ENCODE data around the gene CYP19A1.

CYP19A1 gene

DNA sequence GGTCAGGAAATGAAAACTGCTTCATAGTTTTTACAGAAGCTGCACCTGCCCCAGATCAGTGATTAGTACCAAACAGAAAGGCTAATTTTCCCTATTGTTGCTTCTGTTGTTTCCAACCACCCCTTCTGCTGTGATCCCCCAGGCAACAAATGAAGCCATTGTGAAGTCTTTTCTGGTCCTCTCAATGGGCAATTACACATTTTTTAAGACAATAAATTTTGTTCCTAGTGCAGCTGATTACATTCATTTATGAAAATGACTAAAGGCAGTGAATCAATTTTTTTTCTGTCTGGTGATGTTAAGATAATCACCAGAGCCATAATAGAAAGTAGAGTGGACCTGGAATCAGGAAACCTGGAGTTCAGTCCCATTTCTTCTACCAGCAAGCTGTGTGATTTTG, 35.7 kb upstream of the CYP19A1 start:
- DNase-seq (ENCODE audit: low read depth), result no peak
- Histone ChIP-seq H3K4me1 (ENCODE audit: control insufficient read depth, insufficient read depth, low read length) (peaks cover 10% of the 10 kb centered on the region), H3K4me3 (ENCODE audit: low read length) (no peak overlapping the region), H3K9ac (ENCODE audit: low read length) (no peak overlapping the region), H3K9me3 (ENCODE audit: control insufficient read depth, low read length) (no peaks in the 10 kb centered on the region), H3K36me3 (ENCODE audit: control insufficient read depth, insufficient read depth, low read length, severe bottlenecking) (no peaks in the 10 kb centered on the region), H3K27me3 (replicated peaks; ENCODE audit: control insufficient read depth, insufficient read depth, low read length) (no peaks in the 10 kb centered on the region)

- DNase-seq (ENCODE audit: low read depth), result no peak
- Histone ChIP-seq H3K36me3 (ENCODE audit: control insufficient read depth, insufficient read depth, low read length, severe bottlenecking) (no peaks in the 10 kb centered on the region), H3K9me3 (ENCODE audit: control insufficient read depth, low read length) (no peaks in the 10 kb centered on the region), H3K27me3 (replicated peaks; ENCODE audit: control insufficient read depth, insufficient read depth, low read length) (no peaks in the 10 kb centered on the region), H3K9ac (ENCODE audit: low read length) (no peak overlapping the region), H3K4me3 (ENCODE audit: low read length) (no peak overlapping the region), H3K4me1 (ENCODE audit: control insufficient read depth, insufficient read depth, low read length) (peaks cover 23% of the 10 kb centered on the region)
Measured at GRCh38 chr15:51371266-51371665, 32.9 kb upstream of the CYP19A1 start.

GRCh38 chr15:51369451-51369761, 31.0 kb upstream of the CYP19A1 start:
- Histone ChIP-seq H3K27me3 (replicated peaks; ENCODE audit: control insufficient read depth, insufficient read depth, low read length) (no peaks in the 10 kb centered on the region), H3K36me3 (ENCODE audit: control insufficient read depth, insufficient read depth, low read length, severe bottlenecking) (no peaks in the 10 kb centered on the region), H3K4me3 (ENCODE audit: low read length) (no peak overlapping the region), H3K9me3 (ENCODE audit: control insufficient read depth, low read length) (no peaks in the 10 kb centered on the region), H3K4me1 (ENCODE audit: control insufficient read depth, insufficient read depth, low read length) (peaks cover 23% of the 10 kb centered on the region), H3K9ac (ENCODE audit: low read length) (no peak overlapping the region)
- DNase-seq (ENCODE audit: low read depth), result no peak

DNA sequence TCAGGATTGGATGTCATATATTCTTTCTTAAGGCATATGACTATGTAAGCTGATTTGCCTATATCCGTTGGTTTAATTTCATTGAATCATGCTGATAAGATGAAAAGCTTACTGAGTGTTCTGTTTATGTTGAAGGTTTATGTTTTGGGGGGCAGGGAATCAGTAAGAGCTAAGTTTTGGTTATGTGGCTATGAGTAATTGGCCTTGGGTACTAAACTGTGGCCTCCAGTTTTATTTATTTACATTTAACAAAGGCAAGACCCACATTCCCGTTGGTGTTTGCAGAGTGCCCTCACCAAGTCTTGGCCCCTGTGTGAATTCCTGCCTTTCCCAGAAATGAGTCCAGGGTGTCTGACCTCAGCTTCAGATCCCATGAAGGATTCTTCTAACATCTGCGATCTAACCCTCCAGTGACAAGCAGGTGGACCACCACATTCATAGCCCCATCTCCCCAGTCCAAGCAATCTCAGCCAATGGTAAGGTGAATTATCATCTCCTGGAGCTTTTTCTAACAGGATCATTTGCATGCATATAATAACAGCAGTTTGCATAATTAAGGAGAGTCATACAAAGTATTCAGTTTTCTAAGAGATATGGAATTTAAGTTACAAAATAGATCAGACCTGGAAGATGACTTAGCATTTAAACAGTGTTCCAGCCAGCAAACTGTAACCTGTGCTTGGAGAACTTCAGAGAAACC, 30.5 kb upstream of the CYP19A1 start:
- Histone ChIP-seq H3K36me3 (ENCODE audit: control insufficient read depth, insufficient read depth, low read length, severe bottlenecking) (no peaks in the 10 kb centered on the region), H3K4me1 (ENCODE audit: control insufficient read depth, insufficient read depth, low read length) (peaks cover 23% of the 10 kb centered on the region), H3K9ac (ENCODE audit: low read length) (no peak overlapping the region), H3K4me3 (ENCODE audit: low read length) (no peak overlapping the region), H3K27me3 (replicated peaks; ENCODE audit: control insufficient read depth, insufficient read depth, low read length) (no peaks in the 10 kb centered on the region), H3K9me3 (ENCODE audit: control insufficient read depth, low read length) (no peaks in the 10 kb centered on the region)
- DNase-seq (ENCODE audit: low read depth), result peak; percentile 48

- Histone ChIP-seq H3K4me1 (ENCODE audit: control insufficient read depth, insufficient read depth, low read length) (peaks cover 23% of the 10 kb centered on the region), H3K36me3 (ENCODE audit: control insufficient read depth, insufficient read depth, low read length, severe bottlenecking) (no peaks in the 10 kb centered on the region), H3K4me3 (ENCODE audit: low read length) (no peak overlapping the region)
Measured at GRCh38 chr15:51368307-51368706, 29.9 kb upstream of the CYP19A1 start.

GRCh38 chr15:51367322-51367976, 29.1 kb upstream of the CYP19A1 start:
- no peaks in the 10 kb centered on the region for H3K36me3 ChIP-seq (ENCODE audit: control insufficient read depth, insufficient read depth, low read length, severe bottlenecking)
- DNase-seq (ENCODE audit: low read depth), result no peak
- H3K9ac ChIP-seq (ENCODE audit: low read length), result no peak overlapping the region
- H3K9me3 ChIP-seq (ENCODE audit: control insufficient read depth, low read length), result no peaks in the 10 kb centered on the region
- H3K4me3 ChIP-seq (ENCODE audit: low read length), result no peak overlapping the region
- H3K4me1 ChIP-seq (ENCODE audit: control insufficient read depth, insufficient read depth, low read length), result peaks cover 23% of the 10 kb centered on the region
- H3K27me3 ChIP-seq (replicated peaks; ENCODE audit: control insufficient read depth, insufficient read depth, low read length), result no peaks in the 10 kb centered on the region

More at GRCh38 chr15:51368307-51368706, 29.9 kb upstream of the CYP19A1 start:
- H3K9ac ChIP-seq (ENCODE audit: low read length), result no peak overlapping the region
- H3K27me3 ChIP-seq (replicated peaks; ENCODE audit: control insufficient read depth, insufficient read depth, low read length), result no peaks in the 10 kb centered on the region
- DNase-seq (ENCODE audit: low read depth), result no peak
- no peaks in the 10 kb centered on the region for H3K9me3 ChIP-seq (ENCODE audit: control insufficient read depth, low read length)

DNA sequence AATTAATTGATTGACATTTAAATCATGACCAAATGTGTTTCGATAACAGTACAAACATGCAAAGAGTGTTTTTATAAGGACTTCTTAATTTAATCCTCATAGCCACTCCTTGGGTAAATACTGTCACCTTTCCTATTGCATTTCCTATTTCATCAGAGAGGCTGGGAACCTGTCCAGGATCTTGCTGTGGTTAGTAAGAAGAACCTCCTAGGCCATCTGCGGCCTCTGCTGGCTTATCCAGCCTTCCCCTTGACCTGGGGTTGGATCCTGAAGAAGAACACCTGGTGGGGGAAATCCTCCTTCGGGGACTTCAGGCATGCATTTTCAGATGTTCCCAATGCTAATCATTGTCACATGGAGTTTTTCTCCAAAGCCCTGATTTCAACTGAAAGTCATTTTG, 28.5 kb upstream of the CYP19A1 start:
- Histone ChIP-seq H3K9me3 (ENCODE audit: control insufficient read depth, low read length) (no peaks in the 10 kb centered on the region), H3K4me3 (ENCODE audit: low read length) (no peak overlapping the region), H3K4me1 (ENCODE audit: control insufficient read depth, insufficient read depth, low read length) (peaks cover 23% of the 10 kb centered on the region), H3K36me3 (ENCODE audit: control insufficient read depth, insufficient read depth, low read length, severe bottlenecking) (no peaks in the 10 kb centered on the region), H3K27me3 (replicated peaks; ENCODE audit: control insufficient read depth, insufficient read depth, low read length) (no peaks in the 10 kb centered on the region), H3K9ac (ENCODE audit: low read length) (no peak overlapping the region)
- peak; percentile 17 for DNase-seq (ENCODE audit: low read depth)

DNA sequence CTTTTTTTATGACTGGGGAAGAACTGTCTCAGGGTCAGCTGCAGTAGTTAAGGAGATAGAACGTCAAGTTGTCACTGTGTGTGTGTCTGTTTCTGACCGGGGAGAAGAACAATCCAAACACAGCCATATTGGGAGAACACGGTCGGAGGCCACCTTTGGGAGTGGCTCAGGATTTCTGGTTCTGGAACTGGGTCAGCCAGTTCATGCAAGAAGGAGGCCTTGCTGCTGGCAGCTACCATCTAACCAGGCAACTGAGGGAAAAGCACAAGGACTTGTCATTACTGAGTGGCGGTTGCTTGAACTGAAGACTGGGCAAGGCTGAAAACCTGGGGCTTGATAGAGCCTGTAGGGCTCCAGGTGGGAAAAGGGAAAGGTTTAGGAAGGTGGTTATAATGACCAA, 27.7 kb upstream of the CYP19A1 start:
- H3K9me3 ChIP-seq (ENCODE audit: control insufficient read depth, low read length), result no peaks in the 10 kb centered on the region
- no peaks in the 10 kb centered on the region for H3K27me3 ChIP-seq (replicated peaks; ENCODE audit: control insufficient read depth, insufficient read depth, low read length)
- no peaks in the 10 kb centered on the region for H3K36me3 ChIP-seq (ENCODE audit: control insufficient read depth, insufficient read depth, low read length, severe bottlenecking)
- peaks cover 23% of the 10 kb centered on the region for H3K4me1 ChIP-seq (ENCODE audit: control insufficient read depth, insufficient read depth, low read length)
- no peak for DNase-seq (ENCODE audit: low read depth)
- H3K9ac ChIP-seq (ENCODE audit: low read length), result no peak overlapping the region
- no peak overlapping the region for H3K4me3 ChIP-seq (ENCODE audit: low read length)

- no peaks in the 10 kb centered on the region for H3K9me3 ChIP-seq (ENCODE audit: control insufficient read depth, low read length)
- no peak overlapping the region for H3K9ac ChIP-seq (ENCODE audit: low read length)
- no peak overlapping the region for H3K4me3 ChIP-seq (ENCODE audit: low read length)
- H3K4me1 ChIP-seq (ENCODE audit: control insufficient read depth, insufficient read depth, low read length), result peaks cover 20% of the 10 kb centered on the region
- no peak for DNase-seq (ENCODE audit: low read depth)
- no peaks in the 10 kb centered on the region for H3K27me3 ChIP-seq (replicated peaks; ENCODE audit: control insufficient read depth, insufficient read depth, low read length)
- H3K36me3 ChIP-seq (ENCODE audit: control insufficient read depth, insufficient read depth, low read length, severe bottlenecking), result no peaks in the 10 kb centered on the region
Measured at GRCh38 chr15:51365417-51365816, 27.0 kb upstream of the CYP19A1 start.

GRCh38 chr15:51363383-51363782, 25.0 kb upstream of the CYP19A1 start:
- H3K4me1 ChIP-seq (ENCODE audit: control insufficient read depth, insufficient read depth, low read length), result peaks cover 15% of the 10 kb centered on the region
- no peak overlapping the region for H3K9ac ChIP-seq (ENCODE audit: low read length)
- H3K4me3 ChIP-seq (ENCODE audit: low read length), result no peak overlapping the region
- H3K36me3 ChIP-seq (ENCODE audit: control insufficient read depth, insufficient read depth, low read length, severe bottlenecking), result no peaks in the 10 kb centered on the region
- no peak for DNase-seq (ENCODE audit: low read depth)
- no peaks in the 10 kb centered on the region for H3K9me3 ChIP-seq (ENCODE audit: control insufficient read depth, low read length)
- no peaks in the 10 kb centered on the region for H3K27me3 ChIP-seq (replicated peaks; ENCODE audit: control insufficient read depth, insufficient read depth, low read length)

DNA sequence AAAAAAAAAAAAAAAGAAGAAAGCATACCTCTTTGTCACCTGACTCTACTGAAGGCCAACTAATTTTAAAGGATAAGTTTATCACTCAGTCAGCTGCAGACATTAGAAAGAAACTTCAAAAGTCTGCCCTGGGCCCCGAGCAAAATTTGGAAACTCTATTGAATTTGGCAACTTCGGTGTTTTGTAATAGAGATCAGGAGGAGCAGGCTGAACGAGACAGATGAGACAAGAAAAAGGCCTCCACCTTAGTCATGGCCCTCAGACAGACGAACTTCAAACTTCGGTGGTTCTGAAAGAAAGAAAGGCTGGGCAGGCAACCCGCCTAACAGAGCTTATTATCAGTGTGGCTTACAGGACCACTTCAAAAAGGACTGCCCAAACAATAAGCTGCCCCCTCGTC, 21.6 kb upstream of the CYP19A1 start:
- H3K27me3 ChIP-seq (replicated peaks; ENCODE audit: control insufficient read depth, insufficient read depth, low read length), result no peaks in the 10 kb centered on the region
- no peak overlapping the region for H3K9ac ChIP-seq (ENCODE audit: low read length)
- DNase-seq (ENCODE audit: low read depth), result no peak
- no peaks in the 10 kb centered on the region for H3K36me3 ChIP-seq (ENCODE audit: control insufficient read depth, insufficient read depth, low read length, severe bottlenecking)
- H3K4me1 ChIP-seq (ENCODE audit: control insufficient read depth, insufficient read depth, low read length), result peaks cover 4% of the 10 kb centered on the region
- no peaks in the 10 kb centered on the region for H3K9me3 ChIP-seq (ENCODE audit: control insufficient read depth, low read length)
- no peak overlapping the region for H3K4me3 ChIP-seq (ENCODE audit: low read length)

GRCh38 chr15:51356983-51357382, 18.6 kb upstream of the CYP19A1 start:
- H3K4me1 ChIP-seq (ENCODE audit: control insufficient read depth, insufficient read depth, low read length), result peaks cover 13% of the 10 kb centered on the region
- H3K9ac ChIP-seq (ENCODE audit: low read length), result no peak overlapping the region
- H3K4me3 ChIP-seq (ENCODE audit: low read length), result no peak overlapping the region
- H3K9me3 ChIP-seq (ENCODE audit: control insufficient read depth, low read length), result no peaks in the 10 kb centered on the region
- H3K27me3 ChIP-seq (replicated peaks; ENCODE audit: control insufficient read depth, insufficient read depth, low read length), result no peaks in the 10 kb centered on the region
- no peak for DNase-seq (ENCODE audit: low read depth)
- H3K36me3 ChIP-seq (ENCODE audit: control insufficient read depth, insufficient read depth, low read length, severe bottlenecking), result no peaks in the 10 kb centered on the region
